ENCODE results near the gene AHNAK. TPM values are rescaled to one million over a fixed set of nuclear protein-coding genes. Genes with fewer than 3 reads are reported as not detected.

Gene AHNAK
- total RNA-seq, 1 donor from 2014 or later: 302 TPM

- peak overlapping the region; percentile 64 for H3K4me3 Mint-ChIP-seq
- H3K9me3 Mint-ChIP-seq: no peaks in the 10 kb centered on the region
- peaks cover 68% of the 10 kb centered on the region for H3K4me1 Mint-ChIP-seq (ENCODE audit: unreplicated experiment)
- no peaks in the 10 kb centered on the region for H3K36me3 Mint-ChIP-seq
- H3K27ac Mint-ChIP-seq: peak overlapping the region; percentile 65
- no peak for DNase-seq (ENCODE audit: extremely low spot score, unreplicated experiment)
- no peak for TF ChIP-seq CTCF (conservative IDR thresholded peaks at IDR 0.05)
- H3K27me3 Mint-ChIP-seq: peaks cover 10% of the 10 kb centered on the region
These were observed 41.6 kb downstream of the AHNAK start for GRCh38 chr11:62505059-62505439.

- Mint-ChIP-seq H3K27ac (peak overlapping the region; percentile 90), H3K9me3 (no peaks in the 10 kb centered on the region), H3K4me1 (ENCODE audit: unreplicated experiment) (peaks cover 74% of the 10 kb centered on the region), H3K27me3 (peaks cover 10% of the 10 kb centered on the region), H3K4me3 (peak overlapping the region; percentile 64), H3K36me3 (no peaks in the 10 kb centered on the region)
- DNase-seq (ENCODE audit: extremely low spot score, unreplicated experiment): no peak
- no peak for TF ChIP-seq CTCF (conservative IDR thresholded peaks at IDR 0.05)
These were observed 42.2 kb downstream of the AHNAK start for GRCh38 chr11:62504158-62504973.

DNA sequence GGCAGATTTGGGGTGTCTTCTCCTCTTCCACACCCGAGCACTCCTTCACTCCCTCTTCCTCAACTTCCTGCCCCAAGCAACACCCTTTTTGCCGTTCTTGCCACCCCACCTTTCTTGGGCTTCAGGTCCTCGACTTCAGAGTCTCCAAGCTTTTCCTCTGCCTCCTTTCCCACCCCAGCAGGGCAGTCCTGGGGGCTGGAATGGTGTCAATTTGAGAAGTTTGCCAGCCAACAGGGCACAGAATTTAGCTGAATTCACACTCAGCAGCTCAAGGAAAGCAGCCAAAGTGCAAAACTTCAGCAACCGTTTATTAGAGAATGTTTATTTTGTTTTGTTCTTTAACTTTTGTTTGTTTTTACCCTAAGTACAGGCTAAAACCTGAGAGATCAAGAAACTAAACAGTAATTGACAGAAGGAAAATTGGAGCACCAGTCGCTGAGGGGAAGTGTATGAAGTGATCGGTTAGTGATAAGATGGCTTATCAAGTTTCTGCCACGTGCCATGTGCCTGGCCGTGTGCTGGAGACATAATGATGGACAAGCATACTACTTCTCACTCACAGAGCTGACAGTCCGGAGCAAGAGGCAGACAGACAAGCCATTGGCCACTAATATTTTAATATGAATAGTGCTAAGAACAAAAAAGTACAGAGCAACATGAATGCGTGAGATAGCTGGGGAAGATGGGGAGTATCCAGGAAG lies 44.4 kb downstream of the AHNAK start:
- no peak for TF ChIP-seq CTCF (conservative IDR thresholded peaks at IDR 0.05)
- Mint-ChIP-seq H3K27ac (peak overlapping the region; percentile 98), H3K9me3 (no peaks in the 10 kb centered on the region), H3K36me3 (no peaks in the 10 kb centered on the region), H3K4me3 (no peak overlapping the region), H3K27me3 (peaks cover 9% of the 10 kb centered on the region), H3K4me1 (ENCODE audit: unreplicated experiment) (peaks cover 64% of the 10 kb centered on the region)
- DNase-seq (ENCODE audit: extremely low spot score, unreplicated experiment): no peak

DNA sequence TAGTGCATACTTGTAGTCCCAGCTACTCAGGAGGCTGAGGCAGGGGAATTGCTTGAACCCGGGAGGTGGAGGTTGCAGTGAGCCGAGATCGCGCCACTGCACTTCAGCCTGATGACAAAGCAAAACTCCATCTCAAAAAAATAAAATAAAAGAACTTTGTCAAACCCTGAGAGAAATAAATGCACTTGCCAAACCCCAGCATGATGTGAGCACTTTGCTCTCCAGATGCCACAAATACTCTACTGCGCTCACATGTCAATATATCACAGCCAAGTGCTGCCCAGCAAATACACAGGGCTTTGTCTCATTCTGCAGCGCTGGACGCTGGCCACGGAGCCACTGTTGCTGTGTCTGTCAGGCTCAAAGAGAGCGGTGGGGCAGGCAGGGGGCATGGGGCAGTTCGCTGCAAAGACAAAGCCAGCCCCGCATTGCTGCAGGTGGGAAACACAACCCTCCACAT lies 45.1 kb downstream of the AHNAK start:
- H3K27ac Mint-ChIP-seq: peak overlapping the region; percentile 98
- no peaks in the 10 kb centered on the region for H3K9me3 Mint-ChIP-seq
- TF ChIP-seq CTCF (conservative IDR thresholded peaks at IDR 0.05): no peak

DNA sequence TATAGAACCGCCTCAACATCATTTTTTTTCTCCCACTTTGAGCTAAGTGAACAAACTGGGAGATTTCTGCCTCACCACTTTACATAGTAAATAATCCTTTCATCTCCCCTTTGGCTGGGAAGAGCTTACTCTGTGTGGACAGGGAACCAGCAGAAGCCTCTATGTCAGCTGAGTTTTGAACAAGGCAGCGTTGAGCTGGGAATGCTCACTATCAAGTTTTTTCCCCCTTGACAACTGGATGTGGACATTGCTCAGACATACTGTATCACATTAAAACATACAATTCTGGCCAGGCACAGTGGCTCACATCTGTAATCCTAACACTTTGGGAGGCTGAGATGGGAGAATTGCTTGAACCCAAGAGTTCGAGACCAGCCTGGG lies 46.0 kb downstream of the AHNAK start:
- Mint-ChIP-seq H3K9me3 (no peaks in the 10 kb centered on the region), H3K4me1 (ENCODE audit: unreplicated experiment) (peaks cover 57% of the 10 kb centered on the region), H3K4me3 (peak overlapping the region; percentile 35), H3K27me3 (peaks cover 3% of the 10 kb centered on the region), H3K36me3 (no peaks in the 10 kb centered on the region), H3K27ac (peak overlapping the region; percentile 98)
- DNase-seq (ENCODE audit: extremely low spot score, unreplicated experiment): no peak
- no peak for TF ChIP-seq CTCF (conservative IDR thresholded peaks at IDR 0.05)

More for the DNA sequence above, 45.1 kb downstream of the AHNAK start:
- H3K27me3 Mint-ChIP-seq: peaks cover 3% of the 10 kb centered on the region
- DNase-seq (ENCODE audit: extremely low spot score, unreplicated experiment): no peak
- peaks cover 60% of the 10 kb centered on the region for H3K4me1 Mint-ChIP-seq (ENCODE audit: unreplicated experiment)
- no peak overlapping the region for H3K4me3 Mint-ChIP-seq
- H3K36me3 Mint-ChIP-seq: no peaks in the 10 kb centered on the region
